Hematopoietic multipotent progenitor cell (in vitro differentiated cells): ENCODE results near the gene IKBKG. TPM values are rescaled to one million over a fixed set of nuclear protein-coding genes. Genes with fewer than 3 reads are reported as not detected.
"Not testable (repeated sequence)": the region's sequence is repeated elsewhere in the genome, so short reads cannot be mapped to it uniquely, and the experiment has no call there.

ENCODE experiments used
- DNase-seq, 3 donors: peaks; one replicate each; pipeline ENCODE4 v3.0.0-alpha.2; 2011 to 2015; ENCODE audit warnings: low read depth in 2 of 3, low spot score in 2 of 3
- total RNA-seq: library from RNA; depleted of rRNA; stranded (reverse); fragments of >200 nt; gene quantifications from one replicate; pipeline ENCODE4 v1.2.3, GENCODE V29; 2012

Gene IKBKG, protein sequence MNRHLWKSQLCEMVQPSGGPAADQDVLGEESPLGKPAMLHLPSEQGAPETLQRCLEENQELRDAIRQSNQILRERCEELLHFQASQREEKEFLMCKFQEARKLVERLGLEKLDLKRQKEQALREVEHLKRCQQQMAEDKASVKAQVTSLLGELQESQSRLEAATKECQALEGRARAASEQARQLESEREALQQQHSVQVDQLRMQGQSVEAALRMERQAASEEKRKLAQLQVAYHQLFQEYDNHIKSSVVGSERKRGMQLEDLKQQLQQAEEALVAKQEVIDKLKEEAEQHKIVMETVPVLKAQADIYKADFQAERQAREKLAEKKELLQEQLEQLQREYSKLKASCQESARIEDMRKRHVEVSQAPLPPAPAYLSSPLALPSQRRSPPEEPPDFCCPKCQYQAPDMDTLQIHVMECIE
- 13.2 TPM for total RNA-seq

- peak; percentile 80 to 89 (median 88) for DNase-seq
Measured at GRCh38 chrX:154547245-154548027, at the start of gene IKBKG. TSS of gene IKBKG (plus strand) at chrX:154547620. CDS start at chrX:154552003, 4,383 bp downstream.

DNA sequence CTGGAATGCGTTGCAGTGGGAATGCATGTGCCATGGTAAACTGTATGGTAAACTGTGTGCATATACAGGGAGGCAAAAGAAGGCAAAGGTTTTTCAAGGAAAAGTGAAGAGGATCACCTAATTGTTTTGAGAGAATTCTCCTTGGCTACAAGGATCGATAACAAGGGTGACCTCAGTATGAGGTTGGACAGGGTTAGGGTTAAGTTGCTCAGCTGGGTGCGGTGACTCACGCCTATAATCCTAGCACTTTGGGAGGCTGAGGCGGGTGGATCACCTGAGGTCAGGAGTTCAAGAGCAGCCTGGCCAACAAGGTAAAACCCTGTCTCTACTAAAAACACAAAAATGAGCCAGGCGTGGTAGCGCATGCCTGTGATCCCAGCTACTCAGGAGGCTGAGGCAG, 46.0 kb upstream of the IKBKG start:
- DNase-seq = not testable (repeated sequence)

GRCh38 chrX:154502098-154502497, 45.3 kb upstream of the IKBKG start:
- no peak for DNase-seq

DNA sequence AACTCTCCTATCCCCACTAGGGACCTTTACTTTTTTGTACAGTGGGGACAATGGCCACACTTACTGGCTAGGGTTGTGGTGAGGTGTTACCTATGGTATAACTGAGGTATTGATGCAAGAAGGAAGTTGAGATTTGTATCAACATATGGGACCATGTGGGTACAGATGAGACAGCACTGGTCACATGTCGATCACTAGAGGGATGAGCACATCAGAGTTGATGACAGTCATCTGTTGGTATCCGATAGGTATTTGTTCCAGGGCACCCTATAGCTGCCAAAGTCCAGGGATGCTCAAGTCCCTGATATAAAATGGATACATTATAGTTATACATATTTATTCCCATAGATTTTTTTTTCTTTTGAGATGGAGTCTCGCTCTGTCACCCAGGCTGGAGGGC, 44.4 kb upstream of the IKBKG start:
- DNase-seq = no peak

DNA sequence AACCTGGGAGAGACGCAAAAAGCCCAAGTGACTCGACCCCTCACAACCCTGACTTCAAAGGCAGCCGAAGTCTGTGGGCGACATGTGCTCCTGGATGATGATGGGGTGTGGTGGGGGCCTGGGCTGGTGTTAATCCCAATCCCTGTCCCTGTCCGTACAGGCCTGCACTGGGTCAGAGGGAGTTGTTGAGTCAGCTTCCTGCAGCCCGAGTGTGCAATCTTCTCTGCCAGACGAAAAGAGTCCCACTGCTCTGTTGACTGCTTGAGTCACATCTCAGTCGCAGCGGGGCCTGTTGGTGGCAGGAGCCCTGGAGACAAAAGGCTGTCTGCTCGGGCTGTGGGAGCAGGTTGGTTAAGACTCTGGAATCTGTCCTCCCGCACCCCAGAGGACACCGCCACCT, 41.7 kb upstream of the IKBKG start:
- DNase-seq = no peak

- DNase-seq = no peak
Measured at GRCh38 chrX:154506483-154507332, 40.7 kb upstream of the IKBKG start.

DNA sequence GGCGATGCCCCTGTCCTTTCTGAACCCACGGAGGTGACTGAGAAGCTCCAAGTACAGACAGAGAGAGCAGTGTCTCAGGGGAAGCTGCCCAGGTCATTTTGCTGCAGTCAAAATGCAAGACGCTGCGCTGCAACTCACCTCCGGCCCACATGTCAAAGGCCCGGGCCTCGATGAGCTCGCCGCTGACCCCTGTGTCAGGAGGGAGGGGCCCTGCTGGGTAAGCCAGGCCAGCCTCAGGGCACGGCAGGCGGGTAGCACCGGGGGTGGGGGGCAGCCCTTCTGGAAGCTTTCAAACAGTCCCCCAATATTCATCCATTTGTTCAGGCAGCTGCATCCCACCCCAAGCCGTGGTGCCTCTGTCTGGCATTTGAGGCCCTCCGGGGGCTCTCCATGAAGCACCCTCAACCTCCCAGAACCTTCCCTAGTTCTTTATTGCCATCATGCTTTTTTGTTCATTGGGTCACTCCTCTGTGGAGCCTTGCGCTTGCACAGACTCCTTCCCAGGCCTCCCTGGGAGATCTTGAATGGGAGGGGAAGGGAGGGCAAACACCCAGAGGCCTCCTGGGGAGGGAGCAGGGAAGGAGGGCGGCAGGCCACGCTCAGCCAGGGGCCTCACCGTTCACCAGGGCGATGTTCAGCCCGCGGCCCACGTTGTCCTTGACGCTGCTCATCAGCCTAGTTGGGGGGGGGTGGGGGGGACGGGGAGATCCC, 39.6 kb upstream of the IKBKG start:
- DNase-seq = no peak

DNA sequence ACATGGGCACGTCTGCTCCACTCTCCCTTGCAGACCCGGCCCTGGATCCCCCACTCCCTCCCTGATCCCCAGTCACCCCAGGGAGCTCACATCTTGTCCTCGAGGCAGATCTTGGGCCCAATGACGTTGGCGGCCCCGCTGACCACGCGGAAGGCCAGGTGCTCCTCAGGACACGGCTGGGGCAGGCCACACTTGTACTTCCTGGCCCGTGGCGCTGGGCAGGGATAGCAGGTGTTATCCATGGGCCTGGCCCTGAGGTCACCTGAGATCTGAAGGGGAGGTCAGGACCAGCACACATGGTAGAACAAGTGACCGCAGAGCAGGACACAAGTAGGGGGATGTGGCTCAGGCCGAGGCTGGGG, 39.1 kb upstream of the IKBKG start:
- no peak for DNase-seq

DNA sequence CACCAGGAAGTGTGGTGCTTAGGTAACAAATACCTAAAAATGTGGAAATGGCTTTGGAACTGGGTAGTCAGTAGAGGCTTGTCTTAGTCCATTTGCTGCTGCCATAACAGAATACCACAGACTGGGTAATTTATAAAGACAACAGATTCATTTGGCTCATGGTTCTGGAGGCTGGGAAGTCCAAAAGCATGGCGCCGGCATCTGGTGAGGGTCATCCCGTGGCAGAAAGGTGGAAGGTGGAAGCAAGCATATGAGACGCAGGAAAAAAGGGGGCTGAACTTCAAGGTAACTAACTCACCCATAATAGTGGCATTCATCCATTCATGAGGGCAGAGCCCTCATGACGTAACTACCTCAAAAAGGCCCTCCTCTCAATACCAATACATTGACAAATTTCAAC, 38.0 kb upstream of the IKBKG start:
- DNase-seq = no peak

GRCh38 chrX:154511761-154512160, 35.7 kb upstream of the IKBKG start:
- no peak for DNase-seq

- DNase-seq = no peak
Measured at GRCh38 chrX:154512879-154513553, 34.4 kb upstream of the IKBKG start.

- DNase-seq = no peak
Measured at GRCh38 chrX:154513716-154514115, 33.7 kb upstream of the IKBKG start.

GRCh38 chrX:154515090-154515965, 32.1 kb upstream of the IKBKG start:
- DNase-seq = peak in 2 of 3 donors; percentile 34 to 55

- DNase-seq = peak; percentile 54 to 85 (median 85)
Measured at GRCh38 chrX:154515966-154516655, 31.3 kb upstream of the IKBKG start, which contains the start of gene FAM3A. TSS of gene FAM3A (minus strand) at chrX:154516232. CDS start at chrX:154515772, 460 bp downstream.

DNA sequence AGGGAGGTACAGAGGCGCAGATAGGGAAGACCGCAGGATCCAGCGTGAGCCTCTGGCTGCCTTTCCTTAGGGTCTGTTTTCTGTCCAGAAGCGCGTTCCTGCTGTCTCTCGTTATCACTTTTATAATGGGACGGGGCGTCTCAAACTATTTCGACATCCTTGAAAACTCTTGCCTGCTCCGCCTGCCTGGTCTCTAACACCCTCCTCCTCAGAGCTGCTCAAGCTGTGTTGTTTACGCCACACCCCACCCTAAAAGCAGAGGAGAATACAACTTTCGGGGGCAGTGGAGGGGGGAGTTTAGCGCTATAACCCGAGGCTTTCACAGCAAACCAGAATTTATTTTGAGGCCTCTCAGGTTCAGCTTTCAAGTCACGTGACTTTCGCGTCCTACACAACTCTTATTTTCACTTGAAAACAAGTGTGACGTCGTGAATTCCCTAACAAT, 30.7 kb upstream of the IKBKG start:
- peak in 1 of 3 donors; percentile 39 for DNase-seq

DNA sequence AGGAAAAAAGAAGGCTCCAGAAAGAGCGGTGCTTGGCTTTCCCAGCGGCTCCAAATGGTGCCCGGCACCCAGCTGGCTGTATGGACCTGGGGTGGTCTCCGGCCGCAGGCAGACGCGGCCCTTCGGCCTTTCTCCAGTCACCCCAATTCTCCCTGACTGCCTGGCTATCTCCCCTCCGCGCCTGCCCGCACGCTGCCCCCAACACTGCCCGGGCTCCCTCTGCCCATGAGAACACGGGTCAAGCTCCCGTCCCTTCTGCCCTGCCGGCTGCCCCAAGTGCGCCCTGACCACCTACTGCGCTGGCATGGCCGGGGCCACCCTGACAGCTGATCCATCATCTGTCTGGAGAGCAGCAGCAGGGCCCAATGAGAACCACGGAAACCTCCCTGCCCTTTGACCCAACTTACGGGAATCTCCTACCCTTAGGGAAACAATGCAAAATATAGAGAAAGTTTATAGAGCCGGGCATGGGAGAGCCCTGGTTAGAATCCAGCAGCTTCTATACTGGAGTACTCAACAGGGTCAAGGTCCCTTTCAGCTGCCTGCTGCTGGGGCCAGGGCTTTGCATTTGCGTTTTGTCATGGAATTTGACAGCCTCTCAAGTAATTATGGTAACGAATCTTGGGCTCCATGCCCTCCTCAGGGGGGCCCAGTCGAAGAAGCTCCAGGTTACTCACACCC, 30.2 kb upstream of the IKBKG start:
- no peak for DNase-seq

DNA sequence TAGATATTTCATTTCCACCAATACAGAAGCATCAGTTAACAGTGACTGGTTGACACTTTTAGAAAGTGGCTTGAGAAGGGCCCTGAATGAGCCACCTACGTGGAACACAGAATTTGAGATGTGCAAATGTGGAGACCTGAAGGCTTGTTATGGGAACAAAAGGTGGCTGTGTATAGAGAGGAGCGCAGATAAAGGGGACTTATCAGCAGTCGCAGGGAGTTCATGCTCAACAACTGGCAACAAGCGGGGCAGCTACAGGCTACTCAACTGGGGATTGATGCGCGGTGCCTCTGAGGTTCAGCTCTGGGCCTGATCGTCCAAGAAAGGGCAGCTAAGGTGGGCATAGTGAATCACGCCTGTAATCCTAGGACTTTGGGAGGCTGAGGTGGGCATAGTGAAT, 28.0 kb upstream of the IKBKG start:
- no peak for DNase-seq
